GM12801 (cell line): ENCODE measurements around the gene VMP1.

ENCODE experiments used
- CTCF ChIP-seq: IDR thresholded peaks from one replicate; pipeline ENCODE4 v1.5.1; 2011; ENCODE audit warnings: control low read depth; ENCODE audit not compliant: insufficient read length; ENCODE audit errors: extremely low read depth

Gene VMP1

GRCh38 chr17:59707971-59708430, 547 bp downstream of the VMP1 start:
- no peak for TF ChIP-seq CTCF

GRCh38 chr17:59711936-59712335, 4.5 kb downstream of the VMP1 start:
- no peak for TF ChIP-seq CTCF

GRCh38 chr17:59712862-59713261, 5.4 kb downstream of the VMP1 start:
- TF ChIP-seq CTCF: no peak

- TF ChIP-seq CTCF: no peak
These were observed 6.8 kb downstream of the VMP1 start for GRCh38 chr17:59714255-59714654.

GRCh38 chr17:59716427-59716826, 9.0 kb downstream of the VMP1 start:
- no peak for TF ChIP-seq CTCF

GRCh38 chr17:59719526-59719925, 12.1 kb downstream of the VMP1 start:
- TF ChIP-seq CTCF: no peak

- no peak for TF ChIP-seq CTCF
These were observed 15.2 kb downstream of the VMP1 start for GRCh38 chr17:59722623-59723022.

- TF ChIP-seq CTCF: no peak
These were observed 15.6 kb downstream of the VMP1 start for GRCh38 chr17:59723041-59723440.
